ENCODE results near the gene SHROOM1. TPM values are rescaled to one million over a fixed set of nuclear protein-coding genes. Genes with fewer than 3 reads are reported as not detected.

Gene SHROOM1
- total RNA-seq, 4 donors from 2014 or later = 0.61 to 6.0 (median 2.0) TPM

GRCh38 chr5:132854301-132854700 is 23.9 kb upstream of the SHROOM1 start:
- TF ChIP-seq POLR2A (IDR thresholded peaks at IDR 0.05) = no peak
- no peak for TF ChIP-seq CTCF (IDR thresholded peaks at IDR 0.05 in 4 of 5, conservative IDR thresholded peaks at IDR 0.05 in 1 of 5)
- DNase-seq (no peak), ATAC-seq (no peak)
- no peaks in the 10 kb centered on the region for H3K27me3 ChIP-seq
- no peaks in the 10 kb centered on the region for H3K9me3 ChIP-seq
- no peak overlapping the region for H3K27ac ChIP-seq
- H3K36me3 ChIP-seq = no peaks in the 10 kb centered on the region
- H3K4me3 ChIP-seq = no peak overlapping the region
- in situ Hi-C loops (cut with MboI; ENCODE audit: low sequenced_read_pairs in 4 of 4) = loop anchor here in 2 of 4 donors (25.0 kb wide), 1 partner anchor 467 kb away; no protein-coding TSS in a partner anchor
- no peaks in the 10 kb centered on the region for H3K4me1 ChIP-seq
- intact Hi-C loops (cut with DNase I; ENCODE audit: low total_unique reads) = no loop called here

- ATAC-seq (no peak), DNase-seq (no peak)
- Histone ChIP-seq H3K27ac (no peak overlapping the region), H3K4me3 (no peak overlapping the region), H3K4me1 (no peaks in the 10 kb centered on the region), H3K36me3 (no peaks in the 10 kb centered on the region), H3K9me3 (no peaks in the 10 kb centered on the region), H3K27me3 (no peaks in the 10 kb centered on the region)
- TF ChIP-seq POLR2A (IDR thresholded peaks at IDR 0.05) (no peak), CTCF (IDR thresholded peaks at IDR 0.05 in 4 of 5, conservative IDR thresholded peaks at IDR 0.05 in 1 of 5) (no peak)
- in situ Hi-C loops (cut with MboI; ENCODE audit: low sequenced_read_pairs in 4 of 4) (loop anchor here in 2 of 4 donors (25.0 kb wide), 1 partner anchor 466 kb away; no protein-coding TSS in a partner anchor), intact Hi-C loops (cut with DNase I; ENCODE audit: low total_unique reads) (no loop called here)
Measured at GRCh38 chr5:132853790-132854189, 23.3 kb upstream of the SHROOM1 start.

GRCh38 chr5:132853323-132853722 is 22.9 kb upstream of the SHROOM1 start:
- DNase-seq (no peak), ATAC-seq (no peak)
- H3K27me3 ChIP-seq = no peaks in the 10 kb centered on the region
- in situ Hi-C loops (cut with MboI; ENCODE audit: low sequenced_read_pairs in 4 of 4) = loop anchor here in 2 of 4 donors (25.0 kb wide), 1 partner anchor 466 kb away; no protein-coding TSS in a partner anchor
- H3K27ac ChIP-seq = no peak overlapping the region
- intact Hi-C loops (cut with DNase I; ENCODE audit: low total_unique reads) = no loop called here
- no peak overlapping the region for H3K4me3 ChIP-seq
- TF ChIP-seq CTCF (IDR thresholded peaks at IDR 0.05 in 4 of 5, conservative IDR thresholded peaks at IDR 0.05 in 1 of 5) (no peak), POLR2A (IDR thresholded peaks at IDR 0.05) (no peak)
- no peaks in the 10 kb centered on the region for H3K9me3 ChIP-seq
- no peaks in the 10 kb centered on the region for H3K36me3 ChIP-seq
- no peaks in the 10 kb centered on the region for H3K4me1 ChIP-seq

- no peaks in the 10 kb centered on the region for H3K9me3 ChIP-seq
- H3K36me3 ChIP-seq = no peaks in the 10 kb centered on the region
- H3K4me3 ChIP-seq = no peak overlapping the region
- no peak for TF ChIP-seq CTCF (IDR thresholded peaks at IDR 0.05 in 4 of 5, conservative IDR thresholded peaks at IDR 0.05 in 1 of 5)
- no peak for TF ChIP-seq POLR2A (IDR thresholded peaks at IDR 0.05)
- H3K27me3 ChIP-seq = no peaks in the 10 kb centered on the region
- DNase-seq (no peak), ATAC-seq (no peak)
- in situ Hi-C loops (cut with MboI; ENCODE audit: low sequenced_read_pairs in 4 of 4) = loop anchor here in 2 of 4 donors (25.0 kb wide), 1 partner anchor 463 kb away; no protein-coding TSS in a partner anchor
- no peak overlapping the region for H3K27ac ChIP-seq
- H3K4me1 ChIP-seq = no peaks in the 10 kb centered on the region
- intact Hi-C loops (cut with DNase I; ENCODE audit: low total_unique reads) = no loop called here
Measured at GRCh38 chr5:132850066-132850465, 19.6 kb upstream of the SHROOM1 start.

GRCh38 chr5:132849347-132849746 is 18.9 kb upstream of the SHROOM1 start:
- Histone ChIP-seq H3K27ac (no peak overlapping the region), H3K36me3 (no peaks in the 10 kb centered on the region), H3K27me3 (no peaks in the 10 kb centered on the region), H3K4me1 (no peaks in the 10 kb centered on the region), H3K4me3 (no peak overlapping the region), H3K9me3 (no peaks in the 10 kb centered on the region)
- ATAC-seq (no peak), DNase-seq (no peak)
- TF ChIP-seq POLR2A (IDR thresholded peaks at IDR 0.05) (no peak), CTCF (IDR thresholded peaks at IDR 0.05 in 4 of 5, conservative IDR thresholded peaks at IDR 0.05 in 1 of 5) (no peak)
- in situ Hi-C loops (cut with MboI; ENCODE audit: low sequenced_read_pairs in 4 of 4) (no loop called here), intact Hi-C loops (cut with DNase I; ENCODE audit: low total_unique reads) (no loop called here)

Data from gastrocnemius medialis (tissue), 4 donors.